ENCODE data around the gene DNAL1. TPM values are rescaled to one million over a fixed set of nuclear protein-coding genes. Genes with fewer than 3 reads are reported as not detected.

Gene DNAL1
- total and polyA plus RNA-seq, 10 of the 15 experiments (the other 5 are each of a cell fraction or from before 2014, with no cell fraction given), result 2.4 to 18.2 (median 7.4) TPM

- H3K4me1 ChIP-seq (ENCODE audit: control insufficient read depth, insufficient read depth, low read length), result no peaks in the 10 kb centered on the region
- ChIA-PET CTCF (interaction anchor here (1.6 kb wide), 1 partner anchor 12 kb away, joined by 6 read pairs; no protein-coding TSS in a partner anchor), POLR2A (interaction anchor here (0.7 to 1.6 kb wide), 2 partner anchors 13 to 18 kb away, joined by 3 to 4 read pairs; no protein-coding TSS in a partner anchor), SMC1A (ENCODE audit: uncharacterized antibody, unreplicated experiment) (interaction anchor here (1.4 kb wide), 1 partner anchor 8 kb away, joined by 3 read pairs; no protein-coding TSS in a partner anchor), RAD21 (ENCODE audit: unreplicated experiment) (no interaction called here)
- H3K4me2 ChIP-seq (ENCODE audit: control insufficient read depth, insufficient read depth), result no peak overlapping the region
- no peak for TF ChIP-seq LARP7 (IDR thresholded peaks at IDR 0.05)
- no peak for TF ChIP-seq ZNF384 (IDR thresholded peaks at IDR 0.05; ENCODE audit: borderline replicate concordance, low read depth, low read length)
- no peak for TF ChIP-seq E4F1 (IDR thresholded peaks at IDR 0.05; ENCODE audit: borderline replicate concordance, partially characterized antibody)
- no peak for TF ChIP-seq ESRRA (IDR thresholded peaks at IDR 0.05; ENCODE audit: low read length)
- no peak for TF ChIP-seq ZSCAN29 (IDR thresholded peaks at IDR 0.05)
- no peak for TF ChIP-seq PKNOX1 (IDR thresholded peaks at IDR 0.05)
- no peak for TF ChIP-seq CEBPB (IDR thresholded peaks at IDR 0.05; ENCODE audit: borderline replicate concordance in 1 of 2, low read depth in 2 of 2, low read length in 2 of 2)
- H3K27ac ChIP-seq (ENCODE audit: control insufficient read depth, insufficient read depth), result no peak overlapping the region
- no peak overlapping the region for H3K4me3 ChIP-seq
- H3K9ac ChIP-seq (ENCODE audit: control insufficient read depth, insufficient read depth, low read length), result no peak overlapping the region
- no peak overlapping the region for H2AFZ ChIP-seq (ENCODE audit: control insufficient read depth, low read depth, low read length)
- H3K79me2 ChIP-seq (ENCODE audit: control insufficient read depth, insufficient read depth, low read length), result no peaks in the 10 kb centered on the region
- no peaks in the 10 kb centered on the region for H3K36me3 ChIP-seq (ENCODE audit: control insufficient read depth in 2 of 2, insufficient read depth in 2 of 2, low read length in 1 of 2)
- WGBS (ENCODE audit: insufficient coverage, insufficient replicate concordance, low lambda C conversion rate, missing lambda C conversion rate), result 88% methylated on average over 3 of the region's 3 CpGs
- no TSS peak for BruUV-seq (replicated peaks)
- H3K27me3 ChIP-seq (replicated peaks in 1 of 2; ENCODE audit: control insufficient read depth in 2 of 2, insufficient read depth in 2 of 2, low read length in 1 of 2), result no peaks in the 10 kb centered on the region
- no peaks in the 10 kb centered on the region for H4K20me1 ChIP-seq (ENCODE audit: control insufficient read depth, insufficient read depth)
- H3K9me3 ChIP-seq (replicated peaks; ENCODE audit: control insufficient read depth, insufficient read depth, low read length), result no peaks in the 10 kb centered on the region
- in situ Hi-C loops (cut with MboI), result no loop called here
- FAIRE-seq (no peak), DNase-seq (ENCODE audit: low read depth, low spot score) (no peak), ATAC-seq (no peak)
- intact Hi-C loops (cut with micrococcal nuclease; ENCODE audit: unreplicated experiment), result no loop called here
These were observed 30.2 kb downstream of the DNAL1 start for GRCh38 chr14:73674986-73675385.

Measured in GM12878 (cell line).